OCI-LY1 (cell line): ENCODE data around the gene FUT1.

ENCODE experiments used
- CTCF ChIP-seq: fragments of 200-600 bp; sonication (generic), shearing (Covaris generic); IDR thresholded peaks from 2 replicates; pipeline ENCODE4 v1.5.1; 2017; ENCODE audit warnings: mild to moderate bottlenecking, antibody characterized with exemption, low read length, moderate library complexity, mixed read lengths
- EZH2 ChIP-seq: fragments of 200-600 bp; sonication (generic), shearing (Covaris generic); IDR thresholded peaks from 2 replicates; pipeline ENCODE4 v1.8.0; 2017; ENCODE audit warnings: borderline replicate concordance, mixed run types, mild to moderate bottlenecking, antibody characterized with exemption, low read length, moderate library complexity, mixed read lengths

- TF ChIP-seq CTCF: no peak
- no peak for TF ChIP-seq EZH2
These were observed 6.3 kb downstream of the FUT1 start for GRCh38 chr19:48746110-48746509.
